Peyer's patch (tissue), 4 donors: ENCODE results near the gene SMARCD1. TPM values are rescaled to one million over a fixed set of nuclear protein-coding genes. Genes with fewer than 3 reads are reported as not detected.

ENCODE experiments used
- DNase-seq, 3 donors: peaks; one replicate each; pipeline ENCODE4 v3.0.0-alpha.2; 2017 to 2019
- H3K27ac ChIP-seq, 4 donors: fragments of 200-600 bp; sonication (generic); one replicate each; pipeline ENCODE4 v1.5.1; 2016 to 2019
- H3K27me3 ChIP-seq, 2 donors: fragments of 200-600 bp; sonication (generic); one replicate each; pipeline ENCODE4 v1.5.1; 2019
- H3K36me3 ChIP-seq, 3 donors: fragments of 200-600 bp; sonication (generic); one replicate each; pipeline ENCODE4 v1.5.1; 2016 to 2019
- H3K4me1 ChIP-seq, 4 donors: fragments of 200-600 bp; sonication (generic); one replicate each; pipeline ENCODE4 v1.5.1; 2016 to 2019
- H3K4me3 ChIP-seq, 4 donors: fragments of 200-600 bp; sonication (generic); 1 replicate in 3 of 4; 2 replicates in 1 of 4; pipeline ENCODE4 v1.5.1; 2016 to 2019; ENCODE audit warnings: mild to moderate bottlenecking in 1 of 4
- H3K9me3 ChIP-seq, 4 donors: fragments of 200-600 bp; sonication (generic); one replicate each; pipeline ENCODE4 v1.5.1; 2016 to 2019; ENCODE audit warnings: mild to moderate bottlenecking in 1 of 4
- CTCF ChIP-seq, 6 experiments: fragments of 450-650 bp in 4 of 6; fragments of 200-600 bp in 2 of 6; sonication (generic) in 1 of 6; IDR thresholded peaks; one replicate each; pipeline ENCODE4 v1.5.1; 2017 to 2019; ENCODE audit warnings: antibody characterized with exemption in 6 of 6, mild to moderate bottlenecking in 3 of 6, moderate library complexity in 1 of 6
- POLR2A ChIP-seq, 2 donors: fragments of 450-650 bp; IDR thresholded peaks; one replicate each; pipeline ENCODE4 v1.5.1; 2017; ENCODE audit warnings: antibody characterized with exemption in 2 of 2, mild to moderate bottlenecking in 2 of 2, moderate library complexity in 2 of 2
- total RNA-seq, 4 donors: library from RNA; depleted of rRNA; stranded (reverse); fragments of >200 nt; gene quantifications; one replicate each; pipeline ENCODE4 v1.1.0, GENCODE V29; 2016

Gene SMARCD1
- total RNA-seq, result 100 to 1,000 TPM in 2 of 4 donors, 10 to 100 TPM in 2; 76.5 to 126 (median 95.1) TPM

DNA sequence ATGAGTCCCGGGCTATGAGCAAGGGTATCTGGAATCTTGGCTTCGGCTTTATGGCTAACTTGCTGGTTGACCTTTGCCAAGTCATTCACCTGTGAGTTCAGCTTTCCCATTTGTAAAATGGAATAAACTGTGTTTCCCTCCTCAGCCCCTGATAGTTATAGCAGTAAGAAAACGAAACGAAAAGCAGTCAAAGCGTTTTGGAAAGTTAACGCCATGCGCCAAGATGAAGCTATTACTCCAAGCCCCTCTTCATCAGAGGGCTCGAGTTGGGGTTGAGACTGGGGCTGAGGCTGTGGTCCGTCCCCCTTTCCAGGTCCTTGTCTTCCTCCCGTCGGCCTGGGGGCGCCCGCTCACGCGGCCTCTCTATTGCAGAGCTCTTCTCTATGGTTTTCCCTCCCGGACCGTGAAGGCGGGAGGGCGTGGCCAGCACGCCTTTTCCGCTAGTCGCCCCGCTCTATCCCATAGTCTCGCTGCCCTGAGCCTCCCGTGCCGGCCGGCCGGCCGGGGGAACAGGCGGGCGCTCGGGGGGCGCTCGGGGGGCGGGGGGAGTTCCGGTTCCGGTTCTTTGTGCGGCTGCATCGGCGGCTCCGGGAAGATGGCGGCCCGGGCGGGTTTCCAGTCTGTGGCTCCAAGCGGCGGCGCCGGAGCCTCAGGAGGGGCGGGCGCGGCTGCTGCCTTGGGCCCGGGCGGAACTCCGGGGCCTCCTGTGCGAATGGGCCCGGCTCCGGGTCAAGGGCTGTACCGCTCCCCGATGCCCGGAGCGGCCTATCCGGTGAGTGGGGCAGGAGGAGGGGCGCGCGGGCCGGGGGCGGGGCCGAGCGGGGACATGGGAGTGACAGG, at the start of gene SMARCD1:
Gene SMARCD1 (plus strand): TSS at position 568 of the 840 bp plus-strand sequence. CDS start 28 bp downstream, at position 596.
- Histone ChIP-seq H3K9me3 (no peaks in the 10 kb centered on the region), H3K4me1 (peaks cover 0 to 34% (median 5%) of the 10 kb centered on the region in 4 donors), H3K27me3 (no peaks in the 10 kb centered on the region), H3K4me3 (peak within 1 kb of the TSS; percentile 81 to 97 (median 88)), H3K27ac (peak within 1 kb of the TSS; percentile 92 to 99 (median 94)), H3K36me3 (peaks cover 0 to 34% (median 0%) of the 10 kb centered on the region in 3 donors)
- DNase-seq, result peak; percentile 91 to 97 (median 92)
- TF ChIP-seq POLR2A (IDR thresholded peaks at IDR 0.05), result peak in 1 of 2 donors; percentile 34
- peak in 3 of 6 experiments; percentile 13 to 31 (median 30) for TF ChIP-seq CTCF (IDR thresholded peaks at IDR 0.05)

DNA sequence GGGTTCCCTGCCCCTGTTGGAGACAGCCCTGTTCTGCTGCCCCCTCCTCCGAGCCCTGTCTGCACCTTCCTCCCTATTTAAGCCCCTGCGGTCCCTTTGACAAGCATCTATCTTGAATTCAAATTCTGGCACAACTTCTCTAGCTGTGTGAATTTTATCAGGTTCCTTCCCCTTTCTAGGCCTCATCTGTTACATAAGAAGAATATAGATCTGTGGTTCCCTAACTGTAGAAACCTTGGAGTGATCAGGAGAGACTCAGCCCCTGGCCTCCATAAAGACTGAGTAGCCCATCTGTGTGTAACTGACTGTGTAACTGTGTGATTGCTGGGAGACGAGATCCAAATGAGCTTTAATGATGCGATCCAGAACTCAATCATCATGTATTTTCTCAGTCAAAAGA, 46.8 kb upstream of the SMARCD1 start:
- H3K27me3 ChIP-seq, result no peaks in the 10 kb centered on the region
- H3K4me1 ChIP-seq, result no peaks in the 10 kb centered on the region
- H3K36me3 ChIP-seq, result no peaks in the 10 kb centered on the region
- H3K9me3 ChIP-seq, result no peaks in the 10 kb centered on the region
- DNase-seq, result no peak
- no peak overlapping the region for H3K4me3 ChIP-seq
- no peak overlapping the region for H3K27ac ChIP-seq
- TF ChIP-seq POLR2A (IDR thresholded peaks at IDR 0.05), result no peak
- no peak for TF ChIP-seq CTCF (IDR thresholded peaks at IDR 0.05)

- TF ChIP-seq POLR2A (IDR thresholded peaks at IDR 0.05), result no peak
- TF ChIP-seq CTCF (IDR thresholded peaks at IDR 0.05), result peak; percentile 65 to 87 (median 80)
These were observed 45.8 kb upstream of the SMARCD1 start for GRCh38 chr12:50039151-50039835.

GRCh38 chr12:50040657-50041056, 44.5 kb upstream of the SMARCD1 start:
- H3K4me1 ChIP-seq, result no peaks in the 10 kb centered on the region
- no peak overlapping the region for H3K27ac ChIP-seq
- H3K9me3 ChIP-seq, result no peaks in the 10 kb centered on the region
- no peak for TF ChIP-seq POLR2A (IDR thresholded peaks at IDR 0.05)
- no peak for TF ChIP-seq CTCF (IDR thresholded peaks at IDR 0.05)
- DNase-seq, result no peak
- no peaks in the 10 kb centered on the region for H3K27me3 ChIP-seq
- H3K36me3 ChIP-seq, result no peaks in the 10 kb centered on the region
- no peak overlapping the region for H3K4me3 ChIP-seq

More at GRCh38 chr12:50039151-50039835, 45.8 kb upstream of the SMARCD1 start:
- peak; percentile 78 to 94 (median 88) for DNase-seq
- no peak overlapping the region for H3K27ac ChIP-seq
- no peaks in the 10 kb centered on the region for H3K9me3 ChIP-seq
- H3K4me1 ChIP-seq, result no peaks in the 10 kb centered on the region
- H3K36me3 ChIP-seq, result no peaks in the 10 kb centered on the region
- no peak overlapping the region for H3K4me3 ChIP-seq
- no peaks in the 10 kb centered on the region for H3K27me3 ChIP-seq

- DNase-seq, result no peak
- no peaks in the 10 kb centered on the region for H3K4me1 ChIP-seq
- no peaks in the 10 kb centered on the region for H3K27me3 ChIP-seq
- no peak overlapping the region for H3K27ac ChIP-seq
- TF ChIP-seq POLR2A (IDR thresholded peaks at IDR 0.05) (no peak), CTCF (IDR thresholded peaks at IDR 0.05) (no peak)
- no peak overlapping the region for H3K4me3 ChIP-seq
- H3K9me3 ChIP-seq, result no peaks in the 10 kb centered on the region
- no peaks in the 10 kb centered on the region for H3K36me3 ChIP-seq
These were observed 43.9 kb upstream of the SMARCD1 start for GRCh38 chr12:50041062-50041860.
